Uterus (tissue), 2 donors: Measurements from ENCODE around the gene CPED1.
"Not testable (repeated sequence)": the region's sequence is repeated elsewhere in the genome, so short reads cannot be mapped to it uniquely, and the experiment has no call there.

Experiments
- CTCF ChIP-seq, 4 experiments: fragments of 200-600 bp in 2 of 4; fragments of 450-650 bp in 2 of 4; sonication (generic) in 2 of 4; IDR thresholded peaks; one replicate each; pipeline ENCODE4 v1.5.1; 2016 to 2019; ENCODE audit warnings: antibody characterized with exemption in 4 of 4, mild to moderate bottlenecking in 2 of 4, moderate library complexity in 1 of 4
- POLR2A ChIP-seq, 2 donors: fragments of 450-650 bp; IDR thresholded peaks; one replicate each; pipeline ENCODE4 v1.6.1; 2016; ENCODE audit warnings: antibody characterized with exemption in 2 of 2, mild to moderate bottlenecking in 1 of 2, moderate library complexity in 1 of 2

- TF ChIP-seq CTCF, POLR2A (IDR thresholded peaks at IDR 0.05): not testable (repeated sequence)
These were observed 262.9 kb downstream of the CPED1 start for GRCh38 chr7:121251367-121251766.
